Esophagus squamous epithelium (tissue), 5 donors: ENCODE data around the gene DISP3. TPM values are rescaled to one million over a fixed set of nuclear protein-coding genes. Genes with fewer than 3 reads are reported as not detected.

ENCODE experiments used
- DNase-seq: peaks from one replicate; lab custom pipeline; 2025; lab: John Stamatoyannopoulos, UW
- H3K27ac ChIP-seq, 4 donors: fragments of 200-600 bp; sonication (generic); one replicate each; pipeline ENCODE4 v1.5.1; 2016 to 2019; ENCODE audit warnings: mild to moderate bottlenecking in 1 of 4
- H3K27me3 ChIP-seq, 4 donors: fragments of 200-600 bp; sonication (generic); 1 replicate in 3 of 4; 2 replicates in 1 of 4; pipeline versions ENCODE4 v1.5.1 to v1.6.0; 2017 to 2021; ENCODE audit warnings: antibody characterized with exemption in 1 of 4
- H3K36me3 ChIP-seq, 3 donors: fragments of 200-600 bp; sonication (generic); one replicate each; pipeline ENCODE4 v1.5.1; 2016 to 2019
- H3K4me1 ChIP-seq, 3 donors: fragments of 200-600 bp; sonication (generic); one replicate each; pipeline ENCODE4 v1.5.1; 2017 to 2019
- H3K4me3 ChIP-seq, 4 donors: fragments of 200-600 bp; sonication (generic); 1 replicate in 3 of 4; 2 replicates in 1 of 4; pipeline ENCODE4 v1.5.1; 2016 to 2019; ENCODE audit warnings: mild to moderate bottlenecking in 2 of 4, moderate library complexity in 1 of 4
- H3K9me3 ChIP-seq, 3 donors: fragments of 200-600 bp; sonication (generic); one replicate each; pipeline ENCODE4 v1.5.1; 2016 to 2019
- POLR2A ChIP-seq, 4 donors: fragments of 450-650 bp; IDR thresholded peaks; one replicate each; pipeline ENCODE4 v1.6.1; 2017; ENCODE audit warnings: antibody characterized with exemption in 4 of 4, mild to moderate bottlenecking in 4 of 4, moderate library complexity in 3 of 4
- WGBS, 2 donors: methylation state at CpG; one replicate each; pipeline ENCODE4 v1.1.5; 2018; 5-methylcytosine and 5-hydroxymethylcytosine counted together
- intact Hi-C: fragments of 100-400 bp; cut with DNase I; formaldehyde crosslinking; loops from one replicate; pipeline ENCODE4 v1.15.0; 2022
- total RNA-seq, 4 donors: library from RNA; depleted of rRNA; stranded (reverse); fragments of >200 nt; gene quantifications; one replicate each; pipeline ENCODE4 v1.1.0, GENCODE V29; 2016
- TF ChIP-seq, protein P1 (sequence below), 6 experiments: fragments of 450-650 bp in 4 of 6; fragments of 200-600 bp in 2 of 6; sonication (generic) in 2 of 6; IDR thresholded peaks; one replicate each; pipeline ENCODE4 v1.5.1; 2016 to 2019; ENCODE audit warnings: antibody characterized with exemption in 6 of 6, mild to moderate bottlenecking in 4 of 6, moderate library complexity in 4 of 6
- donor health status: DM: yes; HTN: yes; CAD: no.

Gene DISP3
- total RNA-seq, 4 donors from 2014 or later = 0.67 TPM; not detected in 3

DNA sequence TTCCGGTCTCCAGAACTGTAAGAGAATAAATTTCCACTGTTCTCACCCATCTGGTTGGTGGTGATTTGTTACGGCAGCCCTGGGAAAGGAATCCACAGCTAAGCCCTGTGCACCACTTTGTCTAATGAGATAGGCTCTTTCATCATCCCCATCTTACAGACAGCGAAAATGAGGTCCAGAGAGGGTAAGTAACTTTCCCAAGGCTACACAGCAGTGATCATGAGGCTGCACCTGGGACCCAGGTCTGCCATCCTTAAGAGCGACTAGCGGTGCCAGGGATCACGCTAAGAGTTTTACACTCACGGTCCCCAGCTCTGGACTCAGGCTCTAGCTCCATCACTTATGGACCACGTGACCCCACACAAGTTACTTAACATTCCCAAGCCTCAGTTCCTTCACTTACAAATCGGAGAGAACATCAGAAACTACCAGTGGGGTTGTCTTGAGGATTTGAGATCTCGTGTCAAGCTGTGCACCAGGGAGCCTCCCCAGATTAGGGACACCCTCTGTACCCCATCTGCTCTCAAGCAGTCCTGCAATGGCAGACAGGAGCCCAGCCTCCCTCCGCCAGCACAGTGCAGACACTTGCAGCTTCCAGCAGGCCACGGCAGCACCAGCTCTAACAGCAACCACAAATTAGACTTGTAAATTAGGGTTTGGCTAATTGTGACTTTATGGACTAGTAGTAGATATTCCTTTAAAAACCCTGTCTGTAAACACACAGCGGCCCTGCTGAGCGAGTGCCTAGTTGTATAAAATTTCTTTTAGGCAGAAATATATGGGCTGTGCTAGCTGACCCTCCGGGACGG, 87.3 kb downstream of the DISP3 start:
- Histone ChIP-seq H3K4me3 (no peak overlapping the region), H3K27me3 (peaks cover 0 to 84% (median 0%) of the 10 kb centered on the region in 4 donors), H3K36me3 (no peaks in the 10 kb centered on the region), H3K27ac (no peak overlapping the region), H3K9me3 (no peaks in the 10 kb centered on the region), H3K4me1 (no peaks in the 10 kb centered on the region)
- intact Hi-C loops = no loop called here
- DNase-seq = no peak
- WGBS, 2 donors = 56 to 72% methylated on average over 7 to 14 of the region's 16 CpGs
- TF ChIP-seq, protein P1, sequence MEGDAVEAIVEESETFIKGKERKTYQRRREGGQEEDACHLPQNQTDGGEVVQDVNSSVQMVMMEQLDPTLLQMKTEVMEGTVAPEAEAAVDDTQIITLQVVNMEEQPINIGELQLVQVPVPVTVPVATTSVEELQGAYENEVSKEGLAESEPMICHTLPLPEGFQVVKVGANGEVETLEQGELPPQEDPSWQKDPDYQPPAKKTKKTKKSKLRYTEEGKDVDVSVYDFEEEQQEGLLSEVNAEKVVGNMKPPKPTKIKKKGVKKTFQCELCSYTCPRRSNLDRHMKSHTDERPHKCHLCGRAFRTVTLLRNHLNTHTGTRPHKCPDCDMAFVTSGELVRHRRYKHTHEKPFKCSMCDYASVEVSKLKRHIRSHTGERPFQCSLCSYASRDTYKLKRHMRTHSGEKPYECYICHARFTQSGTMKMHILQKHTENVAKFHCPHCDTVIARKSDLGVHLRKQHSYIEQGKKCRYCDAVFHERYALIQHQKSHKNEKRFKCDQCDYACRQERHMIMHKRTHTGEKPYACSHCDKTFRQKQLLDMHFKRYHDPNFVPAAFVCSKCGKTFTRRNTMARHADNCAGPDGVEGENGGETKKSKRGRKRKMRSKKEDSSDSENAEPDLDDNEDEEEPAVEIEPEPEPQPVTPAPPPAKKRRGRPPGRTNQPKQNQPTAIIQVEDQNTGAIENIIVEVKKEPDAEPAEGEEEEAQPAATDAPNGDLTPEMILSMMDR (IDR thresholded peaks at IDR 0.05) = no peak
- TF ChIP-seq POLR2A (IDR thresholded peaks at IDR 0.05) = no peak

DNA sequence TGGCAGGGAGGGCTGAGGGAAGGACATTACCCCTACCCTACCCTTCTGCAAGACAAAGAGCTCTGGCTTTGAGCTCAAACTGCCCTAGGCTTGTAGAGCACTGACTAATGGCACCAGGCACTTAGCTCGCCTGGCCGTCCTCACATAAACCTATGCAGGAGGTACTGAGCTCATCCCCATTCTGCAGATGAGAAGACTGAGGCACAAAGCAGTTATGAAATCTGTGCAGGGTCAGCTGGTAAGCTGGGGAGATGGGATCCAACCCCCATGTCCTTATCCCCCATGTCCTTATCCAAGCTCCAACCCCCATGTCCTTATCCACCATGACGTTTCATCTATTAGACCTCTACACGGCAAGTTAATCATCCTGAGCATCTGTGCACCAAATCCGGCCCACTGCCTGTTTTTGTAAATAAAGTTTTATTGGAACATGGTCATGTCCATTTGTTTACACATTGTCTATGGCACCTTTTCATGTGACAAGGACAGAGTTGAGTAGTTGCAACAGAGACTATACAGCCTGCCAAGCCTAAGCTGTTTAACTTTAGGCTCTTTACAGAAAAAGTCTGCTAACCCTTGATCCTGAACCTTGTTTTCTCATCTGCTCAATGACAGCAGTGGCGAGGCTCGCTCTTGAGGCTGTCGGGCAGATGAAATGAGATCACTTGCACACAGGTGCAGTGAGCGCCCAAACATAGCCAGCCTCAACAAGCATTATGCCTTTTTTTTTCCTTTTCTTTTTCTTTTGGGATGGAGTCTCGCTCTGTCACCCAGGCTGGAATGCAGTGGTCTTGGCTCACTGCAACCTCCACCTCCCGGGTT, 88.5 kb downstream of the DISP3 start:
- 72 to 79% methylated on average over 11 of the region's 11 CpGs for WGBS, 2 donors
- intact Hi-C loops = no loop called here

DNA sequence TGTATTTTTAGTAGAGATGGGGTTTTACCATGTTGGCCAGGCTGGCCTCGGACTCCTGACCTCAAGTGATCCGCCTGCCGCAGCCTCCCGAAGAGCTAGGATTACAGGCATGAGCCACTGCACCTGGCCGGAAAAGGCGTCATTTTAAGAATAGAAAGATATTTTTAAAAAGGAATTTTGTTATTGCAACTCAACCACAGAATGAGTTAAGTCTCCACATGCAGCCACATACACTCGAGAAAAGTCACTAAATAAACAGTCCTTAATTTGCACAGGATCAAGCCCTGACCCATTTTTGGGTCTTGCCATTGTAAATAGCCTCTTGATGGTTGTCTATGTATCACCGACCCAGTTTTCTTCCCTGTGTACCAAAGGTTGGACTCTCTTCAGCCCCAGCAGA, 89.7 kb downstream of the DISP3 start:
- DNase-seq = no peak
- Histone ChIP-seq H3K4me1 (no peaks in the 10 kb centered on the region), H3K9me3 (no peaks in the 10 kb centered on the region), H3K36me3 (no peaks in the 10 kb centered on the region), H3K27ac (no peak overlapping the region), H3K27me3 (peaks cover 0 to 67% (median 0%) of the 10 kb centered on the region in 4 donors), H3K4me3 (no peak overlapping the region)
- WGBS, 2 donors = 53 to 55% methylated on average over 7 to 8 of the region's 8 CpGs
- intact Hi-C loops = no loop called here
- no peak for TF ChIP-seq POLR2A (IDR thresholded peaks at IDR 0.05)
- TF ChIP-seq, protein P1 (IDR thresholded peaks at IDR 0.05) = no peak

More for the DNA sequence above, 88.5 kb downstream of the DISP3 start:
- H3K27me3 ChIP-seq = peaks cover 0 to 80% (median 0%) of the 10 kb centered on the region in 4 donors
- no peaks in the 10 kb centered on the region for H3K36me3 ChIP-seq
- TF ChIP-seq, protein P1 (IDR thresholded peaks at IDR 0.05) = no peak
- TF ChIP-seq POLR2A (IDR thresholded peaks at IDR 0.05) = no peak
- no peak overlapping the region for H3K4me3 ChIP-seq
- DNase-seq = no peak
- no peak overlapping the region for H3K27ac ChIP-seq
- H3K9me3 ChIP-seq = no peaks in the 10 kb centered on the region
- no peaks in the 10 kb centered on the region for H3K4me1 ChIP-seq

DNA sequence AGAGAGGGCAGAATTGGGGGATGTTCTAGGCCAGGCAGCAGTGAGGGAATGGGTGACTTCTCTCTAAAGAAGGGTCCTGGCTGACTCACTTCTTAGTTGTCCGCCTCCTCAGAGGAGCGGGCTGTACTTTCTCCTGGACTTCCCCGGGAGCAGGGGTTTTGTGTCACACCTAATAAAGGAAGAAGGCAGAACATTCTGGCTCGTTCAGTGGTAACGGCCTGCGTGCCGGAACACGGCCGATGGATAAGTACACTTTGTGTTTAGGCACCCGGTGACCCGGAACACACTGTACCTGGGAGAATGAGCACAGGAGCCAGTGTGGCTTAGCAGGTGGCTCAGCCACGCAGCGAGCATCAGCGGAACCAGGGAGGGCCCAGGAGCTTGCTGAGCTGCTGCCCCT, 90.6 kb downstream of the DISP3 start:
- Histone ChIP-seq H3K36me3 (no peaks in the 10 kb centered on the region), H3K9me3 (no peaks in the 10 kb centered on the region), H3K27ac (no peak overlapping the region), H3K27me3 (peaks cover 0 to 59% (median 0%) of the 10 kb centered on the region in 4 donors), H3K4me3 (no peak overlapping the region), H3K4me1 (no peaks in the 10 kb centered on the region)
- no peak for DNase-seq
- WGBS, 2 donors = 17% methylated on average over 5 of the region's 14 CpGs; no CpG with 5 or more reads in 1 of the 2 donors
- TF ChIP-seq, protein P1 (IDR thresholded peaks at IDR 0.05) = no peak
- TF ChIP-seq POLR2A (IDR thresholded peaks at IDR 0.05) = no peak
- intact Hi-C loops = no loop called here

DNA sequence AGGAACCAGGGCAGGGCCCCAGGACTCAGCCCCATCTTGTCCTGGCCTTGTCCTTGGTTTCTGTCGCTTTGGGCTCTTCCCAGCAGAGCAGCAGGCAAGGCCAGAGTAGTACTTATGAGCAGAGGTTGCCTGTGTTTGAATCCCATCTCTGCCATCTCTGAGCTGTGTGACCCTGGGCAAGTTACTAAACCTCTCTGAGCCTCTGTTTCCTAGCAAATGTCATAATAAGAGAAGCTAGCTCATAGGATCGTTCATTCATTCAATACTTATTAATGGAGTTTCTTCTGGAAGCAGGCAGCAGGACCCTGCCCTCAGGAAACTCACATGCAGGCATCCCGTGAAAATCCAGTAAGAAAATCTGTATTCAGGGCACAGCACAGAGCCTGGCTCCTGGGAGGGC, 91.0 kb downstream of the DISP3 start:
- Histone ChIP-seq H3K4me1 (no peaks in the 10 kb centered on the region), H3K27ac (no peak overlapping the region), H3K27me3 (peaks cover 0 to 59% (median 0%) of the 10 kb centered on the region in 4 donors), H3K36me3 (no peaks in the 10 kb centered on the region), H3K4me3 (no peak overlapping the region), H3K9me3 (no peaks in the 10 kb centered on the region)
- intact Hi-C loops = no loop called here
- 60 to 71% methylated on average over 1 to 3 of the region's 3 CpGs for WGBS, 2 donors
- TF ChIP-seq POLR2A (IDR thresholded peaks at IDR 0.05) = no peak
- TF ChIP-seq, protein P1 (IDR thresholded peaks at IDR 0.05) = no peak
- no peak for DNase-seq
